Peyer's patch (tissue), 4 donors: ENCODE measurements around the gene CHCHD3. TPM values are rescaled to one million over a fixed set of nuclear protein-coding genes. Genes with fewer than 3 reads are reported as not detected.
"Not testable (repeated sequence)": the region's sequence is repeated elsewhere in the genome, so short reads cannot be mapped to it uniquely, and the experiment has no call there.

Experiments used
- DNase-seq, 3 donors: peaks; one replicate each; pipeline ENCODE4 v3.0.0-alpha.2; 2017 to 2019
- H3K27ac ChIP-seq, 4 donors: fragments of 200-600 bp; sonication (generic); one replicate each; pipeline ENCODE4 v1.5.1; 2016 to 2019
- H3K27me3 ChIP-seq, 2 donors: fragments of 200-600 bp; sonication (generic); one replicate each; pipeline ENCODE4 v1.5.1; 2019
- H3K36me3 ChIP-seq, 3 donors: fragments of 200-600 bp; sonication (generic); one replicate each; pipeline ENCODE4 v1.5.1; 2016 to 2019
- H3K4me1 ChIP-seq, 4 donors: fragments of 200-600 bp; sonication (generic); one replicate each; pipeline ENCODE4 v1.5.1; 2016 to 2019
- H3K4me3 ChIP-seq, 4 donors: fragments of 200-600 bp; sonication (generic); 1 replicate in 3 of 4; 2 replicates in 1 of 4; pipeline ENCODE4 v1.5.1; 2016 to 2019; ENCODE audit warnings: mild to moderate bottlenecking in 1 of 4
- H3K9me3 ChIP-seq, 4 donors: fragments of 200-600 bp; sonication (generic); one replicate each; pipeline ENCODE4 v1.5.1; 2016 to 2019; ENCODE audit warnings: mild to moderate bottlenecking in 1 of 4
- CTCF ChIP-seq, 6 experiments: fragments of 450-650 bp in 4 of 6; fragments of 200-600 bp in 2 of 6; sonication (generic) in 1 of 6; IDR thresholded peaks; one replicate each; pipeline ENCODE4 v1.5.1; 2017 to 2019; ENCODE audit warnings: antibody characterized with exemption in 6 of 6, mild to moderate bottlenecking in 3 of 6, moderate library complexity in 1 of 6
- POLR2A ChIP-seq, 2 donors: fragments of 450-650 bp; IDR thresholded peaks; one replicate each; pipeline ENCODE4 v1.5.1; 2017; ENCODE audit warnings: antibody characterized with exemption in 2 of 2, mild to moderate bottlenecking in 2 of 2, moderate library complexity in 2 of 2
- total RNA-seq, 4 donors: library from RNA; depleted of rRNA; stranded (reverse); fragments of >200 nt; gene quantifications; one replicate each; pipeline ENCODE4 v1.1.0, GENCODE V29; 2016

The CHCHD3 gene
- total RNA-seq, 4 donors from 2014 or later: 53.9 to 114 (median 84.0) TPM

DNA sequence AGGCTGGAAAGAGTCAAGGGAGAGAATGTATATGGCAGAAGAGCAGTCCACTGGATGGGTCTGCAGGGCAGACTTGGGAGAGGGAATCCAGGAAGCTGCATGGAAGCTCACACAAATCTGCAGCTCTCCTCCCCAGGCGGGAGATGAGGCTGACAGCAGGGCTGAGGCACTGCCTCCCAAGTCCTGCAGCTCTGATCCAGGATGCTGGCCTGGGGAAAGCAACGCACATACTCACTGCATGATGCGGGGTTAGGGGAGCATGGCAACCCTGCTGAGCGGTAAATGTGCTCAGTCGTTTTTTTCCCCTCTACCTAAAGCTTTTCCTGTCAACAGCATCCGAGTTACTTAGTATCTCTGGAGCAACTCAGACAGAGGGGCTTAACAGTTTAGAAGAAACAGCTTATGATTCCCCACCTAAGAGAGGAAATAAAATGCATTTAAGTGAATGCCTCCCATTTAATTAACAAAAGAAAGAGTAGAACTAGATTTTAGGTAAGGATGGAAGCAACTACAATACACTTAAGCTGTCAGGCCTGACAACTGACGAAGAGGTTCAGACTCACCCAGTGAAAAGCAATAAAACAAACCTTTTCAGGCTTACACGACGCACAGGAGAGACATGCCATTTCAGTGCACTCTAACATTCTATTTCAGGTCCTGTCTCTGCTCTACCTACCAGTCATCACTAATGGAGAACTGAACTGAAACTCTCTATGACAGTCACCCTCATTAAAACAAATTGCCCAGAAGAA is 37.0 kb downstream of the CHCHD3 start:
- H3K36me3 ChIP-seq: no peaks in the 10 kb centered on the region

GRCh38 chr7:133040674-133041073 is 41.2 kb downstream of the CHCHD3 start:
- Histone ChIP-seq H3K4me3 (no peak overlapping the region), H3K9me3 (no peaks in the 10 kb centered on the region), H3K27me3 (no peaks in the 10 kb centered on the region), H3K27ac (no peak overlapping the region), H3K36me3 (no peaks in the 10 kb centered on the region), H3K4me1 (no peaks in the 10 kb centered on the region)
- no peak for DNase-seq
- TF ChIP-seq POLR2A (IDR thresholded peaks at IDR 0.05): no peak
- no peak for TF ChIP-seq CTCF (IDR thresholded peaks at IDR 0.05)

More for the DNA sequence above, 37.0 kb downstream of the CHCHD3 start:
- Histone ChIP-seq H3K4me1 (no peaks in the 10 kb centered on the region), H3K27me3 (no peaks in the 10 kb centered on the region), H3K9me3 (no peaks in the 10 kb centered on the region), H3K27ac (no peak overlapping the region), H3K4me3 (no peak overlapping the region)
- TF ChIP-seq POLR2A (IDR thresholded peaks at IDR 0.05): no peak
- no peak for TF ChIP-seq CTCF (IDR thresholded peaks at IDR 0.05)
- DNase-seq: no peak

DNA sequence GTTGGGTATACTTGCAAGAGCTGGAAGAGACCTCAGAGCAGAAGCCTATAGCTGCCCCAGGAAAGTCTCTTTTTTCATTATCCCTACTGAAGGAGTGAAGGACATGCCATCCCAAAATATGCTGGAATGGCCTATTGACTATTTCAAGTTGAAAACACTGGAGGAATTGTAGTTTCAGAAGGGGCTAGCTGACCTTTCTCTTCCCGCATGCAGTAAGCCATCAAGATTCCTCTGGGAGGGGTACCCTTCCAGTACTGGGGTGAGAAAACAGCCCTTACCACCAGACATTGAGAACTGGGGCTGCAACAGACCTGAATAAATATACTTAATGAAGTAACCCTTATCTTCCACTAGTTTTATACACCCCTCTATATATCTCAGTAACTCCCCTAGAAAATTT is 41.7 kb downstream of the CHCHD3 start:
- TF ChIP-seq POLR2A (IDR thresholded peaks at IDR 0.05) (no peak), CTCF (IDR thresholded peaks at IDR 0.05) (no peak)

DNA sequence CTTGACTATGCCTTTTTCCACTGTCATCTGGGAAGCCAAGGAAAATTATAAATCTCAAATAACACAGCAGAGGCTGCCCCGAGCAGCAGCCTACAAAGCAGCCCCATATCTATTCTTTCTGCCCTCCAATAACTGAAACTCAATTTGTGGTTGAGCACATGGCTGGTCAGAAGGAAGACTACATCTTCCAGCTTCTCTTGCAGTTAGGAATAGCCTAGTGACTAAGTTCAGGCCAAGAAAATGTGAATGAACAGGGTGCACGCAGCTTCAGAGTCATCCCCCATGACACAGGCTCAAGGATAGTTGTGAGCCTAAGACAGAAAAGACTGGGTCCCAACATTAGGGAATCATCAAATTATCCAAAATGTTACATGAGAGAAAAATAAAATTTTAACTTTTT is 42.3 kb downstream of the CHCHD3 start:
- Histone ChIP-seq H3K4me3 (no peak overlapping the region), H3K36me3 (no peaks in the 10 kb centered on the region), H3K9me3 (no peaks in the 10 kb centered on the region), H3K4me1 (no peaks in the 10 kb centered on the region), H3K27ac (no peak overlapping the region), H3K27me3 (no peaks in the 10 kb centered on the region)
- no peak for DNase-seq
- no peak for TF ChIP-seq CTCF (IDR thresholded peaks at IDR 0.05)
- no peak for TF ChIP-seq POLR2A (IDR thresholded peaks at IDR 0.05)

More for the DNA sequence above, 41.7 kb downstream of the CHCHD3 start:
- H3K4me1 ChIP-seq: no peaks in the 10 kb centered on the region
- no peaks in the 10 kb centered on the region for H3K36me3 ChIP-seq
- no peaks in the 10 kb centered on the region for H3K27me3 ChIP-seq
- H3K27ac ChIP-seq: no peak overlapping the region
- H3K9me3 ChIP-seq: no peaks in the 10 kb centered on the region
- DNase-seq: no peak
- H3K4me3 ChIP-seq: no peak overlapping the region

DNA sequence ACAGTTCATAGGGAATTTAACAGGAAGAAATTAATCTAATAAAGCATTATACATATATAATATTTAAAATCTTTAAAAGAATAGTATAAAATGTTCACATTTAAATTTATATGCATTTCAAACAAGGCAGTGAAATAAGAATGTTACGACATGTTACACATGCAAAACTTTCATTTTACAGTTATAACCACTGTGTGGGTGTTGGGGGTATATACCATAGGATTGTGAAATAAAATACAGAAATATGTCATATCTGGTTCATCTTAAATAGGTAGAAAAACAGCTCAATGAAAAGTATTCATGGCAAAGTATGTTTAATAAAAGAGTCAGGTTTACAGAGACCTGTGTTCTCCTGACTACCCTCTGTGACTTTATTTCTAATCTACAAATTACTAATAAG is 45.6 kb downstream of the CHCHD3 start:
- DNase-seq: no peak
- Histone ChIP-seq H3K9me3 (no peaks in the 10 kb centered on the region), H3K4me3 (no peak overlapping the region), H3K27me3 (no peaks in the 10 kb centered on the region), H3K4me1 (no peaks in the 10 kb centered on the region), H3K27ac (no peak overlapping the region), H3K36me3 (no peaks in the 10 kb centered on the region)
- TF ChIP-seq CTCF (IDR thresholded peaks at IDR 0.05) (no peak), POLR2A (IDR thresholded peaks at IDR 0.05) (no peak)

GRCh38 chr7:133035240-133035639 is 46.6 kb downstream of the CHCHD3 start:
- not testable (repeated sequence) for H3K36me3 ChIP-seq, H3K4me1 ChIP-seq, H3K27me3 ChIP-seq, H3K4me3 ChIP-seq, H3K9me3 ChIP-seq
- peak overlapping the region in 1 of 4 donors; percentile 39 for H3K27ac ChIP-seq
- peak in 2 of 3 donors; percentile 68 to 69 for DNase-seq
